ENCODE measurements around the gene ANO9.

The ANO9 gene

DNA sequence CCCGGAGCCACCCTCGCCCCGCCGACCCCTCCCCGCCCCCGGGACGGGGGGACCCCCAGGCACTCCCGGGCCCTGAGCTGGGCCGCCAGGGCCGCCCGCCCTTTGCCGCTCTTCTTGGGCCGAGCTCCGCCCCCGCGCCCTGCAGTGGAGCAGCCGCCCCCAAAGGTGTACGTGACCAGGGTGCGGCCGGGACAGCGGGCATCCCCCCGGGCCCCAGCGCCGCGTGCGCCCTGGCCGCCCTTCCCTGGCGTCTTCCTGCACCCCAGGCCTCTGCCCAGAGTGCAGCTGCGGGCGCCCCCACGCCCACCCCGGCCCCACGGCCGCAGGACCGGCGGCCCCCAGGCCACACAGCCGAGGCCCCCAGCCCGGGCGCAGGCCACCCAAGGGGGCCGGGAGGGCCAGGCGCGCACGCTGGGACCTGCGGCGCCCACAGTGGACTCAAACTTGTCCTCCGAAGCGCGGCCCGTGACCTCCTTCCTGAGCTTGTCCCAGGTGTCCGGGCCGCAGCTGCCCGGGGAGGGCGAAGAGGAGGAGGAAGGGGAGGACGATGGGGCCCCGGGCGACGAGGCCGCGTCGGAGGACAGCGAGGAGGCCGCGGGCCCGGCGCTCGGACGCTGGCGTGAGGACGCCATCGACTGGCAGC, 65.2 kb downstream of the ANO9 start:
- no peak overlapping the region for H3K4me3 ChIP-seq (ENCODE audit: low read depth, low read length)
- in situ Hi-C loops (cut with HindIII; ENCODE audit: low sequenced_read_pairs): no loop called here
- DNase-seq (ENCODE audit: low read depth, low spot score): no peak
- TF ChIP-seq, protein P1, sequence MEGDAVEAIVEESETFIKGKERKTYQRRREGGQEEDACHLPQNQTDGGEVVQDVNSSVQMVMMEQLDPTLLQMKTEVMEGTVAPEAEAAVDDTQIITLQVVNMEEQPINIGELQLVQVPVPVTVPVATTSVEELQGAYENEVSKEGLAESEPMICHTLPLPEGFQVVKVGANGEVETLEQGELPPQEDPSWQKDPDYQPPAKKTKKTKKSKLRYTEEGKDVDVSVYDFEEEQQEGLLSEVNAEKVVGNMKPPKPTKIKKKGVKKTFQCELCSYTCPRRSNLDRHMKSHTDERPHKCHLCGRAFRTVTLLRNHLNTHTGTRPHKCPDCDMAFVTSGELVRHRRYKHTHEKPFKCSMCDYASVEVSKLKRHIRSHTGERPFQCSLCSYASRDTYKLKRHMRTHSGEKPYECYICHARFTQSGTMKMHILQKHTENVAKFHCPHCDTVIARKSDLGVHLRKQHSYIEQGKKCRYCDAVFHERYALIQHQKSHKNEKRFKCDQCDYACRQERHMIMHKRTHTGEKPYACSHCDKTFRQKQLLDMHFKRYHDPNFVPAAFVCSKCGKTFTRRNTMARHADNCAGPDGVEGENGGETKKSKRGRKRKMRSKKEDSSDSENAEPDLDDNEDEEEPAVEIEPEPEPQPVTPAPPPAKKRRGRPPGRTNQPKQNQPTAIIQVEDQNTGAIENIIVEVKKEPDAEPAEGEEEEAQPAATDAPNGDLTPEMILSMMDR (IDR thresholded peaks at IDR 0.05; ENCODE audit: low read depth, low read length): no peak

DNA sequence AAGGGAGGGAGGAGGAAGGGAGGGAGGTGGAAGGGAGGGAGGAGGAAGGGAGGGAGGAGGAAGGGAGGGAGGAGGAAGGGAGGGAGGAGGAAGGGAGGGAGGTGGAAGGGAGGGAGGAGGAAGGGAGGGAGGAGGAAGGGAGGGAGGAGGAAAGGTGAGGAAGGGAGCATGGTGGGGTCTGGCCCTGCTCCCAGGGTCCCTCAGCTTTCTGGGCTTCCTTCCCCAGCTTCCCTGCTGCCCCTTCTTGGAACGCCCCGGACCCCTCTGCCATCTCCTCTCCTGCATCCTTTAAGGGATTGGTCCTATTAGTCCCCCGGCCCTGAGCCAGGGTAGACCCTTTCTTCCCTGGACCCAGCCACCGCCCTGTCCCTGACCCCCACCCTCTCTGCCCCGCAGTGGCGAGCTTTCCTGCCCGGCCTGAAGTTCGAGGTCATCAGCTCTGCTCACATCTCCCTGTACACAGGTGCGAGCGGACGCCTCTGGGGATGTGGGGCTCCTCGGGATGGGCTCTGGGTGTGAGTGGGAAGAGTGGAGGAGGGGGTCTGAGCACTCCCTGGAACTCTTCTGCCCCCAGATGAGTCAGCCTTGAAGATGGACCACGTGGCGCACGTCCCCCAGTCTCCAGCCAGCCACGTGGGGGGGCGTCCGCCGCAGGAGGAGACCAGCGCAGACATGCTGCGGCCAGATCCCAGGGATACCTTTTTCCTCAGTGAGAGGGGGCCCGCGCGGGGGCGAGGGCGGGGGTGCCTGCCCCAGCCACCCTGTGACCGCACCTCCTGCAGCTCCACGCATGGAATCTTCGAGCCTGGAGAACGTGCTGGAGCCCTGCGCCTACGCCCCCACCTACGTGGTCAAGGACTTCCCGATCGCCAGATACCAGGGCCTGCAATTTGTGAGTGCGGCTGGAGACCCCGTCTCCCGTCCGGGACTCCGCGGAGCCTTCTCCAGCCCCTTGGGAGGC, 66.5 kb downstream of the ANO9 start:
- H3K4me3 ChIP-seq (ENCODE audit: low read depth, low read length): no peak overlapping the region
- TF ChIP-seq, protein P1 (IDR thresholded peaks at IDR 0.05; ENCODE audit: low read depth, low read length): no peak
- in situ Hi-C loops (cut with HindIII; ENCODE audit: low sequenced_read_pairs): no loop called here
- DNase-seq (ENCODE audit: low read depth, low spot score): no peak

DNA sequence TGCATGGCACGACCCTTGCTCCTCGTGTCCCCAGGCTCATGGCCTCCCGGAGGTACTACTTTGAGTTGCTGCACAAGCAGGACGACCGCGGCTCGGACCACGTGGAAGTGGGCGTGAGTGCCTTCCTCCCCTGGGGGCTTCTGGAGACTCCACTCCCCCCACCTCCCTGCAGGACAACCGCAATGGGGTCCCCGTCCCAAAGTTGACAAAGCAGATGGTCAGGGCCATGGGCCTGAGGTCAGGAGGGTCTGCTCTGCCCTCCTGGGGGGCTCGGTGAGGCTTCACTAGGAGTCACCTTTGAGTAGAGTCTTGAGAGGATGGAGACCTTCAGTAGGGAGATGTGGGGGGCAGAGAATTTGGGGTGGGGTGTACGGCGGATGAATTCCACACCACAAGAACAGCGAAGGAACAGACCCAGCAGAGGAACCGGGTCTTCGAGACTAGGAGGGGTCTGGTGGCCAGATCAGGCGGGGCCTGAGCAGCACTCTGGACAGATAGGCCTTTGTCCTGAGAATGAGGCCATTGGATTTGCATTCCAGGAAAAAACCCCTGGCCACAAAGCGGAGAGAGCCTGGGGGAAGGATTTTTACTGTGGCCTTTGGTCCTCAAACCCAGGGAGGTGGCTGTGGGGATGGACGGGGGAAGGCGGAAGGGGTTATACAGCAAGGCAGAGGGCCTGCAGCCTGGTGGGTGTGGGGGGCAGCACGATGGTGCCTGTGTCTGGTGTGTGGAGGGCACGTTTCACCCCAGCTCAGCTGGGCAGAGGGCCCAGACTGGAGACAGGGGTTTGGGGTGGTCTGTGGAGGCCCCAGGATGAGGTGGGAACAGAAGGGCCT, 67.9 kb downstream of the ANO9 start:
- TF ChIP-seq, protein P1 (IDR thresholded peaks at IDR 0.05; ENCODE audit: low read depth, low read length): no peak
- DNase-seq (ENCODE audit: low read depth, low spot score): no peak
- no peak overlapping the region for H3K4me3 ChIP-seq (ENCODE audit: low read depth, low read length)
- in situ Hi-C loops (cut with HindIII; ENCODE audit: low sequenced_read_pairs): no loop called here

DNA sequence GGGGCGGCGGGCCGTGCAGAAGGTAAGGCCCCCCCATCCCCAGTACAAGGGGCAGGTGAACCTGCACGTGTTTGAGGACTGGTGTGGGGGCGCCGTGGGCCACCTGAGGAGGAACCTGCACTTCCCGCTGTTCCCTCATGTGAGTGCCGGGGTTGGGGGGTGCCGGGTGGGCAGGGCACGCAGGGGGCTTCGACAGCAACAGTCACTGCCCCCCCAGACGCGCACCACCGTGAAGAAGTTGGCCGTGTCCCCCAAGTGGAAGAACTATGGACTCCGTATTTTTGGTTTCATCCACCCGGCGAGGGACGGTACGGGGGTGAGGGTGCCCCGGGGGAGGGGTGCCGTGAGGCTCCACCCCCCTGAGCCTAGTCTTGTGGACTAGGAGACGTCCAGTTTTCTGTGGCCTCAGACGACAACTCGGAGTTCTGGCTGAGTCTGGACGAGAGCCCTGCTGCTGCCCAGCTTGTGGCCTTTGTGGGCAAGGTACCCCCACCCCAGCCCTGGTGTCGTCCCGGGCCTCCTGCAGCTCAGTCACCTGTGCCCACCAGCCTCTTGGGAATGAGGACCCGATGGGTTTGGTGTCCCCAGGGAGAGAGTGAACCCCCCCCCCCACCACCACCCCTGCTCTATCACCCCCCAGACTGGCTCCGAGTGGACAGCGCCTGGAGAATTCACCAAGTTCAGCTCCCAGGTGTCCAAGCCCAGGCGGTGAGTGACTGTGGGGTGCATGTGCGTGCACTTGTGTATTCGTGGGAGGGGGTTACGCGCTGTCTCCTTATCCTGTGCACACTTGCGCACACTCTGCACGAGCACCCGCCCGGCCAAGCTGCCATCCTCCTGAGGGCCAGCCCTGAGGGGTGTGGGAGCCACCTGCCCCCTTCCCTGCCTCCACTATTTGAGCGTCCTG, 68.7 kb downstream of the ANO9 start:
- H3K4me3 ChIP-seq (ENCODE audit: low read depth, low read length): no peak overlapping the region
- in situ Hi-C loops (cut with HindIII; ENCODE audit: low sequenced_read_pairs): no loop called here
- DNase-seq (ENCODE audit: low read depth, low spot score): no peak
- TF ChIP-seq, protein P1 (IDR thresholded peaks at IDR 0.05; ENCODE audit: low read depth, low read length): no peak

DNA sequence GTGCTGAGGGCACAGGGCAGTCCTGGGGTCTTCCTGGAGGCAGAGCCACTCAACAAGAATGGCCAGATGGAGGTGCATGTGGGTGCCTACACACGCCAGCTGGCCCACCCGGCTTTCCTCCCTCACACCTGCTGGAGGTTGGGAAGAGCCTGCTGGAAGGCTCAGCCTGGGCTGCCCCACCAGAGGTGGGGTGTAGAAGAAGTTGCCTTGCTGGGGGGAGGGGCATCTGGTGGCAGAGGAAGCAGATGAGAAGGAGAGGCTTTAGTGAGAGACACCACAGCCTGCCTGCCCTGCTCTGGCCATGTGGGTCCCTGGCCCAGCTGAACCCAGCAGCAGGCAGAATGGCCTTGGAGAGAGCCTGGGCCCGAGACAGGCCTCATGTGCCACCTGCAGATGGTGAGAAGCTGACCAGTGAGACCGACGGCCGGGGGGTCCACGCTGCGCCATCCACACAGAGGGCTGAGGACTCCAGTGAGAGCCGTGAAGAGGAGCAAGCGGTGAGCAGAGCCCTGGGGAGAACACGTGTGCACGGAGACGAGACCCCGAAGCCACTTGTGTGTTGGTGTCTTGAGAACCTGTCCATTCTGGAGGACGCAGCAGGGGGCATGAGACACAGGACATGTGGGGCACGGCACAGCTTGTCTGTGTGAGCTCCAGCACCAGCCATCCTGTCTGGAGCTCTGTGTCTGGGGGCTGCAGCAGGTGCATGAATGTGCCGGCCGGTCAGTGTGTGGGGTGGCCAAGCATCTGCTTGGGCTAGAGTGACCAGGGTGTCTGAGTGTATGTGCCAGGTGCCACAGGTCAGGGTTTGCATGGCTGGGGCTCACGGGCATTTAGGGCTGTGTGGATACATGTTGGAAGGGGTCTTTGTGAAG, 69.9 kb downstream of the ANO9 start:
- TF ChIP-seq, protein P1 (IDR thresholded peaks at IDR 0.05; ENCODE audit: low read depth, low read length): no peak
- in situ Hi-C loops (cut with HindIII; ENCODE audit: low sequenced_read_pairs): no loop called here
- no peak overlapping the region for H3K4me3 ChIP-seq (ENCODE audit: low read depth, low read length)
- no peak for DNase-seq (ENCODE audit: low read depth, low spot score)

Measured in astrocyte of the spinal cord (primary cell).